Tongue (tissue), 2 donors: ENCODE results near the gene HTR6. TPM values are rescaled to one million over a fixed set of nuclear protein-coding genes. Genes with fewer than 3 reads are reported as not detected.

Experiments used
- DNase-seq: peaks from one replicate; pipeline ENCODE4 v3.0.0-alpha.2; 2015
- total RNA-seq: library from RNA; depleted of rRNA; stranded (reverse); fragments of >200 nt; gene quantifications from one replicate; pipeline ENCODE4 v1.2.3, GENCODE V29; 2014

HTR6 gene
- total RNA-seq, 1 donor from 2014 or later = not detected

GRCh38 chr1:19689085-19689757, 24.5 kb downstream of the HTR6 start:
- no peak for DNase-seq

GRCh38 chr1:19689856-19690255, 25.2 kb downstream of the HTR6 start:
- DNase-seq = no peak

GRCh38 chr1:19690342-19690741, 25.7 kb downstream of the HTR6 start:
- no peak for DNase-seq

GRCh38 chr1:19694298-19694697, 29.6 kb downstream of the HTR6 start:
- DNase-seq = no peak

- DNase-seq = no peak
Observed at GRCh38 chr1:19695772-19696171, 31.1 kb downstream of the HTR6 start.

- no peak for DNase-seq
Observed at GRCh38 chr1:19696820-19697219, 32.1 kb downstream of the HTR6 start.

GRCh38 chr1:19698181-19698580, 33.5 kb downstream of the HTR6 start:
- DNase-seq = no peak

- DNase-seq = no peak
Observed at GRCh38 chr1:19700079-19700777, 35.6 kb downstream of the HTR6 start.

- no peak for DNase-seq
Observed at GRCh38 chr1:19703280-19703679, 38.6 kb downstream of the HTR6 start.

- DNase-seq = peak; percentile 83
Observed at GRCh38 chr1:19704247-19705113, 39.8 kb downstream of the HTR6 start.

- DNase-seq = no peak
Observed at GRCh38 chr1:19705464-19705863, 40.8 kb downstream of the HTR6 start.

GRCh38 chr1:19706136-19706535, 41.5 kb downstream of the HTR6 start:
- DNase-seq = no peak

- no peak for DNase-seq
Observed at GRCh38 chr1:19708567-19709110, 44.0 kb downstream of the HTR6 start.

GRCh38 chr1:19709260-19709793, 44.7 kb downstream of the HTR6 start:
- DNase-seq = no peak

GRCh38 chr1:19710825-19711611, 46.3 kb downstream of the HTR6 start:
- no peak for DNase-seq

- no peak for DNase-seq
Observed at GRCh38 chr1:19712928-19713327, 48.3 kb downstream of the HTR6 start.

GRCh38 chr1:19715334-19716203, 50.9 kb downstream of the HTR6 start:
- peak; percentile 90 for DNase-seq

GRCh38 chr1:19717467-19717866, 52.8 kb downstream of the HTR6 start:
- DNase-seq = no peak

- DNase-seq = no peak
Observed at GRCh38 chr1:19720174-19720573, 55.5 kb downstream of the HTR6 start.

GRCh38 chr1:19720973-19721372, 56.3 kb downstream of the HTR6 start:
- no peak for DNase-seq

GRCh38 chr1:19723874-19724273, 59.2 kb downstream of the HTR6 start:
- no peak for DNase-seq
